ENCODE data around the gene MLLT6. TPM values are rescaled to one million over a fixed set of nuclear protein-coding genes. Genes with fewer than 3 reads are reported as not detected.
A peak's percentile ranks its signal among the peaks of the same experiment; 100 is the strongest.

MLLT6 gene
- total RNA-seq, 2 experiments from 2014 or later: 145 to 148 TPM

DNA sequence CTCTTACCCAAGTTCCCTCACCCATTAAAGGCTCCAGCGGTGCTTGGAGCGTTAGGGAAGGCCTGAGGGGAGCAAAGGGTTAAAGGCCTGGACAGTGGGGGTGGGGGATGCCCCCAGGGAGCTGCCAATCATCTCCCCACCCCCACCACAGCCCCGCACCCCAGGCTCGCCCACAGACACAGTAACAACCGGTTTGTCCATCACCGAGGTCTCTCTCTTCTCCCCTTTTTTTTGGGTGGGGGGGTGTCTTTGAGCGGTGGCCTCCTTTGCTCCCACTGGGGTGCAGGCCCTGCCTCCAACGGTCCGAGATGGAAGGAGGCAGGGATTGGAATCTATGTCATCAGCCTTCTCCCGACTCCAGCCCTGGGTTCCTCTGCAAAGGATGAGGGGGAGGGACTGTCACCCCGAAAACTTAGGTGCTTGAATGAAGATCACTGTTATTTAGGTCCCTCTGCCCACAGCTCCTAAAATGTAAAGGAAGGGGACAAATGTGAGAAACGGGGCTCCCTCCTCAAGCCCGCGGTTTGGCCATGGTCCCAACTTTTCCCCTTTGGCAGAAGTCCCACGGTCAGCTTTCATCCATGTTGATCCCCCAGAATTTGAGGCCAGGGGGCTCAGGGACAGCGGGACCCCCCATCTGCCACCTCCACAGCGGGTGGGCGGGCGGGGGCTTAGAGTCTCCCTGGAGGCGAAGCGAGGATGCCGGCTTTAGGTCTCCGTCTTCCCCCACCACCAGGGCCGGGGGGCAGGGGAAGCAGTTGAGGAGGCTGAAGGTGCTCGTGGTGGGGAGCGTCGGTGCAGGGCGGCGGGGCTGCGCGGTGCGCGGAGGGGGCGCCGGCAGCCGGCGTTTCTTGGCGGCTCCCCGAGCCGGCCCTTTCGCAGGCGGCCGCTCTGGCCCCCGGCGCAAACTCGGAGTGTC lies 32.0 kb upstream of the MLLT6 start:
- TF ChIP-seq CTCF (IDR thresholded peaks at IDR 0.05): no peak
- Mint-ChIP-seq H3K9me3 (no peaks in the 10 kb centered on the region), H3K27ac (no peak overlapping the region), H3K27me3 (peaks cover 33% of the 10 kb centered on the region), H3K4me3 (peak overlapping the region; percentile 76), H3K36me3 (ENCODE audit: low read depth) (peaks cover 17% of the 10 kb centered on the region), H3K4me1 (ENCODE audit: low read depth) (peaks cover 41% of the 10 kb centered on the region)
- intact Hi-C loops (cut with micrococcal nuclease): no loop called here
- ChIA-PET POLR2A (interaction anchor here (1.0 to 9.3 kb wide), 3 partner anchors 30 to 118 kb away, joined by 3 to 112 read pairs (median 33); partner anchors contain the start of gene MLLT6), CTCF (interaction anchor here (0.7 to 12.2 kb wide), 5 partner anchors 56 to 115 kb away, joined by 3 to 160 read pairs (median 11); partner anchors contain the start of gene CISD3)
- ATAC-seq: no peak
- DNase-seq: peak; percentile 31

GRCh38 chr17:38673707-38674013 lies 31.4 kb upstream of the MLLT6 start:
- Mint-ChIP-seq H3K9me3 (no peaks in the 10 kb centered on the region), H3K4me3 (peak overlapping the region; percentile 76), H3K4me1 (ENCODE audit: low read depth) (peaks cover 41% of the 10 kb centered on the region), H3K27ac (no peak overlapping the region), H3K27me3 (peaks cover 27% of the 10 kb centered on the region), H3K36me3 (ENCODE audit: low read depth) (peaks cover 17% of the 10 kb centered on the region)
- DNase-seq: no peak
- POLR2A ChIA-PET: interaction anchor here (1.0 to 9.3 kb wide), 4 partner anchors 29 to 117 kb away, joined by 3 to 112 read pairs (median 19); partner anchors contain the start of gene MLLT6
- intact Hi-C loops (cut with micrococcal nuclease): no loop called here
- no peak for TF ChIP-seq CTCF (IDR thresholded peaks at IDR 0.05)
- CTCF ChIA-PET: interaction anchor here (1.1 to 12.2 kb wide), 4 partner anchors 9 to 89 kb away, joined by 3 to 160 read pairs (median 20); partner anchors contain the start of gene CISD3
- no peak for ATAC-seq

- intact Hi-C loops (cut with micrococcal nuclease): no loop called here
- ChIA-PET POLR2A (interaction anchor here (1.6 to 9.3 kb wide), 3 partner anchors 29 to 54 kb away, joined by 5 to 112 read pairs (median 33); partner anchors contain the start of gene MLLT6), CTCF (interaction anchor here (1.1 to 12.2 kb wide), 4 partner anchors 10 to 88 kb away, joined by 3 to 160 read pairs (median 20); partner anchors contain the start of gene CISD3)
- Mint-ChIP-seq H3K4me3 (peak overlapping the region; percentile 76), H3K27ac (no peak overlapping the region), H3K36me3 (ENCODE audit: low read depth) (peaks cover 17% of the 10 kb centered on the region), H3K9me3 (no peaks in the 10 kb centered on the region), H3K27me3 (peaks cover 22% of the 10 kb centered on the region), H3K4me1 (ENCODE audit: low read depth) (peaks cover 41% of the 10 kb centered on the region)
- no peak for TF ChIP-seq CTCF (IDR thresholded peaks at IDR 0.05)
- ATAC-seq (peak; percentile 4), DNase-seq (peak; percentile 52)
Measured at GRCh38 chr17:38674014-38674748, 30.9 kb upstream of the MLLT6 start.

DNA sequence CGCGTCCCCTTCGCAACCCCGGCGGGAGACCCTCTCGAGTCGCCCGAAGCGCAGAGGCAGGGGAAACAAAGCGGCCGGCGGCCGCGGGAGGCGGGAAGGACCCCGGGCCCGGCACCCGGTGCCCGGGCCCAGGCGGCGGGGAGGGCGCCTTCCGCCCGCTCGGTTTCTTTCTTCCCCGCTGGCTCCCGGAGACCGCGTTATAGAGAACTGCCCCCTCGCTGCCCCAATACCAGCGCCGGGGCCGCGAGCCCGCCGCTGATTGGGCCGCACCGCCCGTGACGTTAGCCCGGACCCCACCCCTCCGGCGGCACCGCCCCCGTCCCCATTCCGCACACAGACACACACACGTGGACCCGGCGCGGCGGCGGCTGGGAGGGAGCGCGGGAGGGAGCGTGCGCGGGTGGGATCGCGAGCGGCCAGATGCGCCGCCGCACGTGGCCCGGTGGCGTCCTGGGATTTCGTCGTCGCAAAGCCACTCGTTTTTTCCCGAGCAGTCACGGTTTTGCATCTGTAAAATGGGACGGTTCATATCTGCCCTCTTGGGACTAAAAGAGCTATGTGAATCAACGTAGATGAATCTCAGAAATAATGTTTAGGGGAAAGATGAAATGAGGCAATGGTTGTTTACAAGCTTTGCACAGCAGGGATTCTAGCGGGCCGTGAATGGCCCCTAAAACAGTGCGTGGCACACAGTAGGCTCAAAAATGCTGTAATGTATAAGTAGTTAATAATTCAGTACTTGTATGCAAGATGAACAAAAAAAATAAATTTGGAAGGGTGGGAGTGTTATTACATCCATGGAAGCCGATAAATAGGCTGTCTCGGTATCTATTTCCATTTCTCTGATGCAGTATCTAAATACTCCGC lies 30.1 kb upstream of the MLLT6 start, which contains the start of gene EPOP:
Gene EPOP (minus strand): TSS at position 209 of the 867 bp plus-strand sequence. CDS start 462 bp downstream, outside the sequence.
- no peaks in the 10 kb centered on the region for H3K9me3 Mint-ChIP-seq
- peak; percentile 93 for DNase-seq
- peak within 1 kb of the TSS; percentile 76 for H3K4me3 Mint-ChIP-seq
- peak; percentile 77 for ATAC-seq
- ChIA-PET CTCF (interaction anchor here (0.7 to 12.2 kb wide), 11 partner anchors 7 to 116 kb away, joined by 3 to 160 read pairs (median 11); partner anchors contain the start of genes CISD3 and MLLT6), POLR2A (interaction anchor here (0.7 to 9.3 kb wide), 10 partner anchors 16 to 117 kb away, joined by 3 to 112 read pairs (median 4); partner anchors contain the start of gene MLLT6)
- intact Hi-C loops (cut with micrococcal nuclease): loop anchor here (5.0 kb wide), 1 partner anchor 37 kb away; no protein-coding TSS in a partner anchor
- peak within 1 kb of the TSS; percentile 75 for H3K27ac Mint-ChIP-seq
- no peak for TF ChIP-seq CTCF (IDR thresholded peaks at IDR 0.05)
- peaks cover 15% of the 10 kb centered on the region for H3K27me3 Mint-ChIP-seq
- H3K4me1 Mint-ChIP-seq (ENCODE audit: low read depth): peaks cover 41% of the 10 kb centered on the region
- peaks cover 17% of the 10 kb centered on the region for H3K36me3 Mint-ChIP-seq (ENCODE audit: low read depth)

Measured in activated CD8-positive, alpha-beta T cell treated with anti-CD3 and anti-CD28 coated beads for 36 hours (primary cell).